ENCODE measurements around the gene PCP2.

GRCh38 chr19:7642295-7643030, 8.9 kb upstream of the PCP2 start:
- no peak for TF ChIP-seq CTCF (IDR thresholded peaks at IDR 0.05)
- TF ChIP-seq POLR2A (IDR thresholded peaks at IDR 0.05), result no peak

Measured in body of pancreas (tissue), 4 donors.